SKM-1 treated with dmso at 0.1 percent for 144 hours (cell line): ENCODE measurements around the gene PPP3R2.

Source experiments
- DNase-seq: peaks from one replicate; lab custom pipeline; 2025; ENCODE audit not compliant: unreplicated experiment; lab: John Stamatoyannopoulos, UW

Gene PPP3R2, protein sequence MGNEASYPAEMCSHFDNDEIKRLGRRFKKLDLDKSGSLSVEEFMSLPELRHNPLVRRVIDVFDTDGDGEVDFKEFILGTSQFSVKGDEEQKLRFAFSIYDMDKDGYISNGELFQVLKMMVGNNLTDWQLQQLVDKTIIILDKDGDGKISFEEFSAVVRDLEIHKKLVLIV

GRCh38 chr9:101594796-101595195 lies at the start of gene PPP3R2:
PPP3R2 (minus strand) TSS chr9:101594969; CDS start chr9:101594921, 48 bp downstream.
- DNase-seq, result no peak

GRCh38 chr9:101639785-101640665 lies 45.3 kb upstream of the PPP3R2 start:
- DNase-seq, result no peak

DNA sequence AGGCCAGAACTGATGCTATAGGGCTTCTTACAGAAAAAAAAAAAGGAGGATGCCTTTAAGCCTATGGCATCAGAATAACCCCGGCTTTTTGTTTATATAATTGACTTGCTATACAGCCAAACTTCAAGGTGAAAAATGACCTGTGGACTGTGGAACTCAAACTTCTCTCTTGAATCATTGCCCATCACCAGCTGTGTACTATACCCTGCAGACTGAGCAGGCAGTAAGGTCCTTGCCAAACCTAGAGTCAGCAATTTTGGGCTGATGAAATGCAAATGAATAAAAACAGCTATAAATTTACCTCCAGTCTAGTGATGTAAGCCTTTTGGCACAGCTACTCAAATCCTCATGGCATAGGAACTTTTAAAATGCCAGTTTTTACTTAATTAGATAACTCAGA lies 44.5 kb upstream of the PPP3R2 start:
- no peak for DNase-seq

DNA sequence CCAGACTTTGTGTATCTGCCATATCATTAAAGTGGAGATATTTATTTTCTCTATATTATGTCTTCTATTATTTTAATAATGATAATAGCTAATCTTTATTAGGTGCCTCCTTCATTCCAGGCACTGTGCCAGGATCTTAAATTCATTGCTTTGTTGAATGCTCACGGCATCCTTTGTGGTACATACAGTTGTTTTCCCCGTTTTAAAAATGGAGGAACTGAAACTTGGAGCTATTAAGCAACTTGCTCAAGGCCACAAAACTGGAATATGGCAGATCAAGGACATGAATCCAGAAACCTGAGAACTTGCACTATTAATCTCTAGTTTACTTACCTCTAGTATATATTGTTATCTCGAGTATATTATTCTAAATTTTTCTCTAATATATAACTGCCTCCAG lies 41.5 kb upstream of the PPP3R2 start:
- no peak for DNase-seq

GRCh38 chr9:101635473-101635872 lies 40.7 kb upstream of the PPP3R2 start:
- DNase-seq, result no peak

DNA sequence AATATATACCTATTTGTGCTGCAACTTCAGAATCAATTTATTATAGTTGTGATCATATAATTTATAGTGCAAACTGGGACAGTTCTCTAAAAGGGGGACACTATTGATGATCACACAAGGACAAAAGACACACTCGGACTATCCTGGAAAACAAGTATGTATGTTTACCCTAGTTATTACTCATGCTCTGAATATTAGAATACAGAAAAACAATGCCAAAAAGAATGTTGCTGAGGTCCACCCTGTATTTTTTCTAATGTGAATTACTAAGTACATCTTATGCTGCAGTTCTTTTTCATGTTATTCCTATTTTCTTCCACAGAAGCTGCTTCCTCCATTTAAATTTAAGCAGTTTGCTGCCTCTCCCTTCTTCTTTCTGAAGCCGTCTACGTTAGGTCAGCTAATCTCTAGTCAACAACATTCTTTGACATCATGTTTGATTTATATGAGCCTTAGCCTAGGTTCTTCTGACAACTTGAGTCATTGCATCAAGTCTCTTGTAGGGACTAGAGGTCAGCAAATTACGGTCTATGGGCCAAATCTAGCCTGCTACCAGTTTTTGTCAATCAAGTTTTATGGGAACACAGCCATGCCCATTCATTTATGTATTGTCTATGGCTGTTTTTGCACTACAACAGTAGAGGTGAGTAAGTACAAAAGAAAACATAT lies 40.1 kb upstream of the PPP3R2 start:
- no peak for DNase-seq

- no peak for DNase-seq
Observed at GRCh38 chr9:101632611-101633010, 37.8 kb upstream of the PPP3R2 start.

DNA sequence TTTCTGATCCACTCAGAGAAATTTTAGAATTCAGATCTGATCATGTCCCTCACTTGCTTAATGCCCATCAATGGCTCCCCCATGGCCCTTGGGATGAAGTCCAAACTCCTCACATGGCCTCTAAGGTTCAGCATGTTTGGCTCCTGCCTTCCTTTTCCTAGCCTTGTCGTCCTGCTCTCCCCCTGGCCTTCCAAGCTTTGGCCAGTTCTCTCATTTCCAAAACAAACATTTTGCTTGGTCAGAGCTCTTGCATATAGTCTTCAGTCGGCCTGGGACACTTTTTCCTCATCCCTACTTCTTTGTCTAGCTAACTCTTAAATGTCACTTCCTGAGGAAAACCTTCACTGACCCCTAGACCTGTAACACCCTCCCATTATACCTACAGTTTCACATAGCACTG lies 37.1 kb upstream of the PPP3R2 start:
- DNase-seq, result no peak

- DNase-seq, result peak; percentile 15
Observed at GRCh38 chr9:101629636-101630035, 34.9 kb upstream of the PPP3R2 start.

- no peak for DNase-seq
Observed at GRCh38 chr9:101628173-101628572, 33.4 kb upstream of the PPP3R2 start.

DNA sequence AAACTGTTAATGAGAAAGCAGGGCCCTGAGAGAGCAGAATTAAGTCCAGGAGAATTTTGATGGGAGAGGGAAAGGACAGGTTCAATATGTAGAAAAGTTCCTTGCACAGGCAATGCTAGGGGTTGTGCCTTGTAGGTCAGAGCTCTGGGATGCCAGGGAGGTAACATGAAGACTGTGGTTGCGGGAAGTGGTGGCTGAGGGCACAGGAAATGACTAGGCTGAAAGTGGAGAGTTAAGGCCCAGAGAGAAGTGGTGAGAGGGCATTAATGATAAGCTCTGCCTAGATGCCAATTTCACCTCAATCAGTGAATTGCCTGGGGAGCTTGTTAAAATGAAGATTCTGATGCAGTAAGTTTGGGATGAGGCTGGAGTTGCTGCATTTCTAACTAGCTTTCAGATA lies 31.5 kb upstream of the PPP3R2 start:
- no peak for DNase-seq

GRCh38 chr9:101625876-101626275 lies 31.1 kb upstream of the PPP3R2 start:
- no peak for DNase-seq

DNA sequence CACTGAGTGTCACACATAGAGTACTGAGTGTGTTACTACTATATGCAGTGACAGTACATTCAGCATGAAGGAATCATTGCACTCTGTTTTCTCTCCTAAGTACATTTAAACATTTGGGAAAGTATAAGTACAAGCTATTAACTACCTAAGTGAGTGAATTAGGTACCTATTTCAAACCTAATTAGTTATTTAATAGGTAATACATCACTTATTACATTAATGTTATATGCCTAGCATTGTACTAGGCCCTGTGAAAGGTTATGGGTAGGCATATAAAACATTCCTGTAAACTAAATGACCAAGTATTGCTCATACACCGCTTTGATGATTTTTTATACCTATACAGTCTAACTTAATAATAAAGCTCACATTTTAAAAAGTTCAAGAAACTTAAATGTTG lies 25.7 kb upstream of the PPP3R2 start:
- no peak for DNase-seq

GRCh38 chr9:101618698-101619097 lies 23.9 kb upstream of the PPP3R2 start:
- DNase-seq, result no peak

- no peak for DNase-seq
Observed at GRCh38 chr9:101605547-101605946, 10.8 kb upstream of the PPP3R2 start.

- no peak for DNase-seq
Observed at GRCh38 chr9:101604296-101604695, 9.5 kb upstream of the PPP3R2 start.

DNA sequence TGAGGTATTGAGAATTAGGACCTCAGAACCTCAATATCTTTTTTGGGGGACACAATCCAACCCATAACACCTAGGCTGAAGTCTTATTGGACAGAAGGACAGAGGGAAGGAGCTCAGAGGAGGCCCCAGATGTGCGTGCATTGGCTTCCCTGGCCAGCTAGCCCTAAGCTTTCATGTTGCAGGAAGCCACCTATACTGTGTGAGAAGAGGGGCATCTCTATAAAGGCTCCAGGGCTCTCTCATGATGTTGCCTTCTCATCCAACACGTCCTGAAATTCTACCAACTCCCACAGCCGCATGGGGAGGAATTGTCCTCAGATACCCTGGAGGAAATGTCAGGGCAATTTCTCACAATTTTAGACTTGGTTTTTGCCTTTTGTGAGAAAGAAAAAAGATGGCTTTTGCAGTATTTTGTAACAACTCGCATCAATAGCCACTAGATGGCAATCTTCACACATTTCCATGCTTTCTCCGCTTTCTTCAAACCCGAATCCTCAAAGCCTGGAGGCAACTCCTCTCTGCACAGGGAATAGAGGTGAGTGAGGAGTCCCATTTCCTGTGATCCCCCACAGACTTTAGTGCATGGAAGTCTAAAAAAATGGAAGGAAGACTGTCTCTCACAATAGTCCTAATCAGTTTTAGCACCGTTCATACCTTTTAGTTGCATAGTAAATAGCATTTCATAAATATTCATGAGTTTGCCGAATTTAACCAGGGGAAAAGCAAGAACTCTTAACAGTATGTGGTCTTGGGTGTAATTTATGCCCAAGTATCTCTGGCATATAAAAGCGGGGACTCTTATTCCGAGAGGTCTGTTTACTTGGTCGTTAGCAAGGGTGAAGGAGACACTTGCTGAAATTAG lies 7.4 kb upstream of the PPP3R2 start:
- DNase-seq, result peak; percentile 23

DNA sequence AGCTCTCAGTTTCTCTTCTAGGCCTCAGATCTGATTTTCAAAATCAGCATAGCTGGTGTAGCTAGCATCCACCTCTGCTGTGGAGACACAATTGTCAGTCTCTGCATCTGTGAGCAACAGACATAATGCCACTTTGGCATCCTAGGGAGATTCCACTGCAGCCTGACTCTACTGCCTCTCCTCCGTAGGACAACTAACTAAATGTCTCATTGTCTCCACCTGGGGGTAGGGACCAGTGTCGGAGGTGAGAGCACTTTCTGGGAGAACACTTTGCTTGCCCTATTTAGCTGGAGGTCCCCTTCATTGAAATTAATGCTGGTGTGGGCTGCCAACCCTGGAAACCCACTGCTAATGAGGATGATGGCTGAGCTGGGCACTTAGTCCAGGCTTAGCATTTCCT lies 1.4 kb downstream of the PPP3R2 start:
- DNase-seq, result no peak

DNA sequence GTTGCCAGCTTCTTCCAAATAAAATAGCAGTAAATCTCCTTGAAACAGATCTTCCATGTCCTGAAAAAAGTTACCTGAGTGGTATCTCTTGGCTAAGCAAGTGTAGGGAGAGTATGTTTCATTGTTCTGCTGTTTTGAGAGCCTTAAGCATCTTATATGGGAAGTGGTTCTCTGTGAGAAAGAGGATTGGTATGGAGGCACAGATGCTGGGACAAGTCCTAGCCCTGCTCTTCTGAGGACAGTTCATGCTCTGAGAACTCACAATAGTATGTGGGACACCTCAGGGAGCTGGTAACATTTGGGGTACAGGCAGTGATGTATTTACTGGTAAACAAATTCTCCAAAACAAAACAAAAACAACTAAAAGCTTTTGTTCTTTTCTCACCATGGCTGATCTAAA lies 2.0 kb downstream of the PPP3R2 start:
- no peak for DNase-seq

DNA sequence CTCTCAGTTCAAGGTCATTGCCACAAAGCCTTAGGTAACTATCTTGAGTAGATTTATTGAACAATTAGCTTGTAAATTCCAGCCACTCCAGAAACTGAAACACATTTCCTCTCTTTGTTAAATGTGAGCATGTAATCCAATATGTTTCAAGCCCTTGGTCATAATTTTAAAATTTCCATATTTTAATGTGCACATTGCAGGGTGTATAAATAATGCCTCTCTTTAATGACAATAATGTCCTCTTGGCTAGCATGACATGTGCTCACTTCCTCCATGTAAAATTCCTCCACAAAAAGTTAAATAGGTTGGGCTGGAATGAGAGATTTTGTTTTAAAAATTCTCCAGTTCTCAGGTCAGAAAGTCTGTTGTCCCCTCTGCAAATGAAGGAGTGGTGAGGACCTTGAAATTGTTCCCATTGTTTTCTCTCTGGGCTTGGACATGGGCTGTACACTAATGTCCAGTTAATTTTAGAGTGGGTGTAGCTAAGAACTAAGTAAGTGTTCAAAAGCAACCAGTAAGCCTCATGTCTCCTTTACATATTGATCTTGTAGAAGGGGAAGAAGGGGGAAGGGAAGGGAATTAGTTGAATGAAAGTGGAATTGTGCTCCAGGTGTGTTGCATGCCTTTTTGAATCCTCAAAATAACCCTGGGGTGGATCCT lies 2.9 kb downstream of the PPP3R2 start:
- DNase-seq, result no peak

GRCh38 chr9:101590901-101591300 lies 3.9 kb downstream of the PPP3R2 start:
- DNase-seq, result no peak
